Gastrocnemius medialis (tissue), 4 donors: ENCODE results near the gene MOB3B. TPM values are rescaled to one million over a fixed set of nuclear protein-coding genes. Genes with fewer than 3 reads are reported as not detected.
A peak's percentile ranks its signal among the peaks of the same experiment; 100 is the strongest.

ENCODE experiments used
- ATAC-seq, 2 donors: fragments of 150-250 bp; one replicate each; pipeline ENCODE4 v1.9.1; 2016
- DNase-seq, 2 donors: peaks; one replicate each; pipeline ENCODE4 v3.0.0-alpha.2; 2019
- H3K27ac ChIP-seq, 4 donors: fragments of 200-600 bp; sonication (generic); 1 replicate in 1 of 4; 2 replicates in 3 of 4; pipeline ENCODE4 v1.5.1; 2016 to 2018; ENCODE audit warnings: mild to moderate bottlenecking in 2 of 4, moderate library complexity in 1 of 4
- H3K27me3 ChIP-seq, 3 donors: fragments of 200-600 bp; sonication (generic) in 2 of 3; 1 replicate in 1 of 3; 2 replicates in 2 of 3; pipeline versions ENCODE4 v1.5.1 to v1.6.0; 2016 to 2019; ENCODE audit warnings: mild to moderate bottlenecking in 1 of 3, moderate library complexity in 1 of 3
- H3K36me3 ChIP-seq, 2 donors: fragments of 200-600 bp; sonication (generic) in 1 of 2; one replicate each; pipeline ENCODE4 v1.5.1; 2017 to 2018
- H3K4me1 ChIP-seq, 2 donors: fragments of 200-600 bp; sonication (generic) in 1 of 2; one replicate each; pipeline ENCODE4 v1.5.1; 2016 to 2017; ENCODE audit warnings: mild to moderate bottlenecking in 2 of 2
- H3K4me3 ChIP-seq, 4 donors: fragments of 200-600 bp; sonication (generic) in 3 of 4; 1 replicate in 1 of 4; 2 replicates in 3 of 4; pipeline ENCODE4 v1.5.1; 2016 to 2019; ENCODE audit warnings: mild to moderate bottlenecking in 2 of 4
- H3K9me3 ChIP-seq, 3 donors: fragments of 200-600 bp; sonication (generic) in 2 of 3; 1 replicate in 1 of 3; 2 replicates in 2 of 3; pipeline ENCODE4 v1.5.1; 2016 to 2019
- CTCF ChIP-seq, 5 experiments: fragments of 450-650 bp in 3 of 5; fragments of 200-600 bp in 2 of 5; sonication (generic) in 2 of 5; IDR thresholded peaks in 4 of 5; conservative IDR thresholded peaks in 1 of 5; 1 replicate in 4 of 5; 2 replicates in 1 of 5; pipeline ENCODE4 v1.5.1; 2016 to 2019; ENCODE audit warnings: antibody characterized with exemption in 5 of 5, mild to moderate bottlenecking in 3 of 5, moderate library complexity in 3 of 5
- POLR2A ChIP-seq, 2 donors: fragments of 450-650 bp; IDR thresholded peaks; one replicate each; pipeline ENCODE4 v1.6.1; 2017; ENCODE audit warnings: antibody characterized with exemption in 2 of 2, mild to moderate bottlenecking in 2 of 2, moderate library complexity in 2 of 2
- in situ Hi-C, 4 donors: fragments of 200-750 bp; cut with MboI; loops; one replicate each; pipeline versions ENCODE4 v1.15.0 to v1.8.0; 2017; ENCODE audit warnings: low sequenced_read_pairs in 4 of 4
- intact Hi-C: fragments of 100-400 bp; cut with DNase I; formaldehyde crosslinking; loops from one replicate; pipeline ENCODE4 v1.15.1; 2023; ENCODE audit warnings: low total_unique reads
- total RNA-seq, 4 donors: library from RNA; depleted of rRNA; stranded (reverse); fragments of >200 nt; gene quantifications; one replicate each; pipeline versions ENCODE4 v1.1.0 to v1.2.3, GENCODE V29; 2016

Gene MOB3B
- total RNA-seq, 4 donors from 2014 or later: 3.4 to 16.3 (median 12.7) TPM

- in situ Hi-C loops: no loop called here
- TF ChIP-seq CTCF (IDR thresholded peaks at IDR 0.05 in 4 of 5, conservative IDR thresholded peaks at IDR 0.05 in 1 of 5): no peak
- no peak for TF ChIP-seq POLR2A (IDR thresholded peaks at IDR 0.05)
- H3K27ac ChIP-seq: no peak overlapping the region
- H3K36me3 ChIP-seq: no peaks in the 10 kb centered on the region
- ATAC-seq: no peak
- intact Hi-C loops: no loop called here
- H3K27me3 ChIP-seq: no peaks in the 10 kb centered on the region
- peaks cover 0 to 18% of the 10 kb centered on the region in 2 donors for H3K4me1 ChIP-seq
- no peak overlapping the region for H3K4me3 ChIP-seq
- no peaks in the 10 kb centered on the region for H3K9me3 ChIP-seq
- DNase-seq: no peak
These were observed 11.6 kb downstream of the MOB3B start for GRCh38 chr9:27518006-27518405.

GRCh38 chr9:27514551-27514950 is 15.1 kb downstream of the MOB3B start:
- no peak for TF ChIP-seq POLR2A (IDR thresholded peaks at IDR 0.05)
- no peak for TF ChIP-seq CTCF (IDR thresholded peaks at IDR 0.05 in 4 of 5, conservative IDR thresholded peaks at IDR 0.05 in 1 of 5)
- in situ Hi-C loops: no loop called here
- Histone ChIP-seq H3K27me3 (no peaks in the 10 kb centered on the region), H3K4me1 (peaks cover 0 to 18% of the 10 kb centered on the region in 2 donors), H3K4me3 (no peak overlapping the region), H3K9me3 (no peaks in the 10 kb centered on the region), H3K27ac (no peak overlapping the region), H3K36me3 (no peaks in the 10 kb centered on the region)
- peak; percentile 33 to 64 for ATAC-seq
- no peak for DNase-seq
- intact Hi-C loops: no loop called here

DNA sequence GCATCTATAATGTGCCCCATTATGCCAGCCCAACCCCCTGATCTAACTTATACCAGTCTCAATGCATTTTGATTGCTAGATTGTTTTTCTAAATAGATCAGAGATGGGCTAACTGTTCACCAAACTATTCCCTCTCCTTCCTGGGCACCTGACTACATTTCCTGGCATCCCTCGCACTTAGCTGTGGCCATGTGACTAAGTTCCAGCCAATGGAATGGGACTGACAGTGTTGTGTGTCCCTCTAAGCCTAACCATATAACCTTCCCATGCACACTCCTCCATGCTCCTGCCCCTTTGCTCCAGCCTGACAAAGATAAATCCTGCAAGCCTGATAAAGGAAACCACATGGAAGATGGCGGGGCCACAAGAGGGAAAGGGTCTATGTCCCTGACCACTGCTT is 17.8 kb downstream of the MOB3B start:
- H3K27me3 ChIP-seq: no peaks in the 10 kb centered on the region
- H3K4me1 ChIP-seq: peaks cover 0 to 18% of the 10 kb centered on the region in 2 donors
- H3K9me3 ChIP-seq: no peaks in the 10 kb centered on the region
- no peak for DNase-seq
- ATAC-seq: no peak
- no peak overlapping the region for H3K4me3 ChIP-seq
- H3K27ac ChIP-seq: no peak overlapping the region
- intact Hi-C loops (no loop called here), in situ Hi-C loops (no loop called here)
- H3K36me3 ChIP-seq: no peaks in the 10 kb centered on the region
- TF ChIP-seq CTCF (IDR thresholded peaks at IDR 0.05 in 4 of 5, conservative IDR thresholded peaks at IDR 0.05 in 1 of 5) (no peak), POLR2A (IDR thresholded peaks at IDR 0.05) (no peak)

DNA sequence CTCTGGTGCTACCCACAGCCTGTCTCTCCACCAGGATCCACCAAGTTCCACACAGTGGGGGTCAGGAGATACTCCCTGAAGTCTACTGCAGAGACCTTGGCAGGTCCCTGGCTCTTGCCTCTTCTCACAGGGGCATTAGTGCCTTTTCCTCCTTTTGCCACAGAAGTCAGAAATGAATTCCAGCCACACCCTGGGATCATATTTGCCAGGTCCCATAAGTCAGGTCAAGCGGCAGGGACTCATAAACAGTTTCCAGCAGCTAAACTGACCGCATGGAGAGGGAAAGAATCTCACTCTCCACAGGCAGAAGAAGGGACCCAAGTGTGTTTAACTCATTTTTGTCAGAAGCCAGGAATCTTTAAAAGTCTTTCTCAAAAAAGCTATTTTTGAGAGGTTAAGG is 18.8 kb downstream of the MOB3B start:
- TF ChIP-seq POLR2A (IDR thresholded peaks at IDR 0.05) (no peak), CTCF (IDR thresholded peaks at IDR 0.05 in 4 of 5, conservative IDR thresholded peaks at IDR 0.05 in 1 of 5) (no peak)
- H3K36me3 ChIP-seq: no peaks in the 10 kb centered on the region
- intact Hi-C loops: no loop called here
- H3K27me3 ChIP-seq: no peaks in the 10 kb centered on the region
- no peaks in the 10 kb centered on the region for H3K9me3 ChIP-seq
- in situ Hi-C loops: no loop called here
- H3K4me3 ChIP-seq: no peak overlapping the region
- DNase-seq: no peak
- no peak overlapping the region for H3K27ac ChIP-seq
- ATAC-seq: no peak
- H3K4me1 ChIP-seq: peaks cover 0 to 12% of the 10 kb centered on the region in 2 donors

DNA sequence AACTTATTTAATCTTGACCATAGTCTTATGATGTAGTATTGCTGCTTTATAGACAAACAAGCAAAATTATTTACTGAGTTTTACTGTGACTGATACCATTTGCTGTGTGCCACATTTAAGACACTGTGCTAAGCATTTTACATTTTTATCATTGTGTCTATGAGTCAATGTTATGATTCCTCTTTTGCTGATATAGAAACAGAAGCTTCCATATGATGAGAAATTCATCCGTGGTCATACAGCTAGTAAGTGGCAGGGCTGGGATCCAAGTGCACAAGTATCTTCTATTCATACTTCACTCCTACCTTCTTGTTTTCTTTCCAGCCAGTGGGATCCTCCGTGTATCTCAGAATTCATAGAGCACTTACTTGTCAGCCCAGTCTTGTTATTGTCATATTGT is 22.6 kb downstream of the MOB3B start:
- Histone ChIP-seq H3K27ac (no peak overlapping the region), H3K9me3 (no peaks in the 10 kb centered on the region), H3K4me3 (no peak overlapping the region), H3K4me1 (no peaks in the 10 kb centered on the region), H3K27me3 (no peaks in the 10 kb centered on the region), H3K36me3 (no peaks in the 10 kb centered on the region)
- in situ Hi-C loops (no loop called here), intact Hi-C loops (no loop called here)
- ATAC-seq (no peak), DNase-seq (no peak)
- no peak for TF ChIP-seq POLR2A (IDR thresholded peaks at IDR 0.05)
- no peak for TF ChIP-seq CTCF (IDR thresholded peaks at IDR 0.05 in 4 of 5, conservative IDR thresholded peaks at IDR 0.05 in 1 of 5)
